Measurements from ENCODE around the gene DNMT3L.

DNA sequence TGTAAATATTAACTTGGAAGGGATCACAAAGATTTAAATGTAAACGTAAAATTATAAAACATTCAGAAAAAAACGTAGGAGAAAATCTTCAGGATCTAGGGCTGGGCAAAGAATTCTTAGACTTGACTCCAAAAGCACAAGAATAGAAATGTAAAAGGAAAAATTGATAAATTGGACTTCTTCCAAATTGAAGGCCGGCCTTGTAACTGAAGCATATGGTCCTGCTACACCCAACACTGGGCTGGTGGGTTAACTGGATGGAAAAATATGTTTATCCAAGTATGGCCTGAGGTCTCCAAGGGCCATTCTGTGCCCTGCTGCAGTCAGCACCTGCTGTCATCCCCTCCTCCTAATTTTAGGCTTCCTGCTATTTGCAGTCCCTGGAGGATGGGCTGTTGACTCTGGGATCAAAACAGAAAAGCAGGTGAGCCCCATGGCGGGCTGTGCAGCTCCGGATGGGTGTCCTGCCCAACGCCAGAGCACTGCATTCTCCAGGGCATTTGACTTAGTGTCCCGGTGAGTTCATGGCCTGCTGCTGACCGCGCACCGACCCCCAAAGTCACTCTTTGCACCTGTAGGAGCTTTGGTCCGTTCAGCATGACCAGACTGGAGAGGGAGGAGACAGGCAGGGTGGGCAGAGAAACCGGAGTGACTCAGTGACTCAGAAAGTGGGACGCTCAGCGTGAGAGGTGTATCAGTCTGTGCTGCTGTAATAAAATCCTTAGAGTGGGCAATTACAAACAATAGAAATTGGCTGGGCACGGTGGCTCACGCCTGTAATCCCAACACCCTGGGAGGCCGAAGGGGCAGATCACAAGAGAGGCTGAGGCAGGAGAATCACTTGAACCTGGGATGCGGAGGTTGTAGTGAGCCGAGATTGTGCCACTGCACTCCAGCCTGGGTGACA is 17.9 kb upstream of the DNMT3L start:
- TF ChIP-seq, protein P1, sequence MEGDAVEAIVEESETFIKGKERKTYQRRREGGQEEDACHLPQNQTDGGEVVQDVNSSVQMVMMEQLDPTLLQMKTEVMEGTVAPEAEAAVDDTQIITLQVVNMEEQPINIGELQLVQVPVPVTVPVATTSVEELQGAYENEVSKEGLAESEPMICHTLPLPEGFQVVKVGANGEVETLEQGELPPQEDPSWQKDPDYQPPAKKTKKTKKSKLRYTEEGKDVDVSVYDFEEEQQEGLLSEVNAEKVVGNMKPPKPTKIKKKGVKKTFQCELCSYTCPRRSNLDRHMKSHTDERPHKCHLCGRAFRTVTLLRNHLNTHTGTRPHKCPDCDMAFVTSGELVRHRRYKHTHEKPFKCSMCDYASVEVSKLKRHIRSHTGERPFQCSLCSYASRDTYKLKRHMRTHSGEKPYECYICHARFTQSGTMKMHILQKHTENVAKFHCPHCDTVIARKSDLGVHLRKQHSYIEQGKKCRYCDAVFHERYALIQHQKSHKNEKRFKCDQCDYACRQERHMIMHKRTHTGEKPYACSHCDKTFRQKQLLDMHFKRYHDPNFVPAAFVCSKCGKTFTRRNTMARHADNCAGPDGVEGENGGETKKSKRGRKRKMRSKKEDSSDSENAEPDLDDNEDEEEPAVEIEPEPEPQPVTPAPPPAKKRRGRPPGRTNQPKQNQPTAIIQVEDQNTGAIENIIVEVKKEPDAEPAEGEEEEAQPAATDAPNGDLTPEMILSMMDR (IDR thresholded peaks at IDR 0.05), result no peak
- TF ChIP-seq NFE2L1 (CRISPR knock-in tag; IDR thresholded peaks at IDR 0.05), result no peak
- TF ChIP-seq ELF4 (CRISPR knock-in tag; IDR thresholded peaks at IDR 0.05; ENCODE audit: low read depth), result no peak
- TF ChIP-seq NR3C1 (CRISPR knock-in tag; conservative IDR thresholded peaks at IDR 0.05; ENCODE audit: low read depth), result no peak
- no peak for TF ChIP-seq EMX1 (CRISPR knock-in tag; IDR thresholded peaks at IDR 0.05)
- TF ChIP-seq ZNF232 (CRISPR knock-in tag; IDR thresholded peaks at IDR 0.05), result no peak
- TF ChIP-seq, protein P2, sequence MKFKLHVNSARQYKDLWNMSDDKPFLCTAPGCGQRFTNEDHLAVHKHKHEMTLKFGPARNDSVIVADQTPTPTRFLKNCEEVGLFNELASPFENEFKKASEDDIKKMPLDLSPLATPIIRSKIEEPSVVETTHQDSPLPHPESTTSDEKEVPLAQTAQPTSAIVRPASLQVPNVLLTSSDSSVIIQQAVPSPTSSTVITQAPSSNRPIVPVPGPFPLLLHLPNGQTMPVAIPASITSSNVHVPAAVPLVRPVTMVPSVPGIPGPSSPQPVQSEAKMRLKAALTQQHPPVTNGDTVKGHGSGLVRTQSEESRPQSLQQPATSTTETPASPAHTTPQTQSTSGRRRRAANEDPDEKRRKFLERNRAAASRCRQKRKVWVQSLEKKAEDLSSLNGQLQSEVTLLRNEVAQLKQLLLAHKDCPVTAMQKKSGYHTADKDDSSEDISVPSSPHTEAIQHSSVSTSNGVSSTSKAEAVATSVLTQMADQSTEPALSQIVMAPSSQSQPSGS (CRISPR knock-in tag; IDR thresholded peaks at IDR 0.05; ENCODE audit: borderline replicate concordance, low read depth), result no peak
- no peak for TF ChIP-seq RELA (CRISPR knock-in tag; IDR thresholded peaks at IDR 0.05; ENCODE audit: borderline replicate concordance)

Measured in WTC11 (cell line).